GM12872 (cell line): Measurements from ENCODE around the gene TTC33.

Source experiments
- TF ChIP-seq, protein P1 (sequence below): IDR thresholded peaks from 3 replicates; pipeline ENCODE4 v1.5.1; 2011; ENCODE audit warnings: low read depth, mild to moderate bottlenecking, low read length, moderate library complexity; ENCODE audit not compliant: insufficient read depth

The TTC33 gene

DNA sequence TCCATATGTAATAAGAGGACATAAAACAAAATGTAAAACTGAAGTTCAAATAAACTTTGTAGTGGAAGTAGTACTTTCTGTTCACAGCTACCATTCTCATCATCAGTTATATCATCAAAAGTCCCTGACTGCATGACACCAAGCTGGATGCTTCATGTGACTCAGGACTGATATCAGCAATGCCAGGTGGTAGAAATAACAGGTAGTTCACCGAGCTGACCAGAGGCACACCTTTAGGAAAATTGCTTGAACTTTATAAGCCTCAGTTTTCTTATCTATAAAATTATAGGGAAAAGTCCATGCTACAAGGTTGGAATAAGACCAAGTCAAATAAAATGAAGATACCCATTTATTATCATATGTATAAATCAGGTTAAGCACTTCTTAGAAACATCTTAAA is 200.9 kb downstream of the TTC33 start:
- TF ChIP-seq, protein P1, sequence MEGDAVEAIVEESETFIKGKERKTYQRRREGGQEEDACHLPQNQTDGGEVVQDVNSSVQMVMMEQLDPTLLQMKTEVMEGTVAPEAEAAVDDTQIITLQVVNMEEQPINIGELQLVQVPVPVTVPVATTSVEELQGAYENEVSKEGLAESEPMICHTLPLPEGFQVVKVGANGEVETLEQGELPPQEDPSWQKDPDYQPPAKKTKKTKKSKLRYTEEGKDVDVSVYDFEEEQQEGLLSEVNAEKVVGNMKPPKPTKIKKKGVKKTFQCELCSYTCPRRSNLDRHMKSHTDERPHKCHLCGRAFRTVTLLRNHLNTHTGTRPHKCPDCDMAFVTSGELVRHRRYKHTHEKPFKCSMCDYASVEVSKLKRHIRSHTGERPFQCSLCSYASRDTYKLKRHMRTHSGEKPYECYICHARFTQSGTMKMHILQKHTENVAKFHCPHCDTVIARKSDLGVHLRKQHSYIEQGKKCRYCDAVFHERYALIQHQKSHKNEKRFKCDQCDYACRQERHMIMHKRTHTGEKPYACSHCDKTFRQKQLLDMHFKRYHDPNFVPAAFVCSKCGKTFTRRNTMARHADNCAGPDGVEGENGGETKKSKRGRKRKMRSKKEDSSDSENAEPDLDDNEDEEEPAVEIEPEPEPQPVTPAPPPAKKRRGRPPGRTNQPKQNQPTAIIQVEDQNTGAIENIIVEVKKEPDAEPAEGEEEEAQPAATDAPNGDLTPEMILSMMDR: no peak

DNA sequence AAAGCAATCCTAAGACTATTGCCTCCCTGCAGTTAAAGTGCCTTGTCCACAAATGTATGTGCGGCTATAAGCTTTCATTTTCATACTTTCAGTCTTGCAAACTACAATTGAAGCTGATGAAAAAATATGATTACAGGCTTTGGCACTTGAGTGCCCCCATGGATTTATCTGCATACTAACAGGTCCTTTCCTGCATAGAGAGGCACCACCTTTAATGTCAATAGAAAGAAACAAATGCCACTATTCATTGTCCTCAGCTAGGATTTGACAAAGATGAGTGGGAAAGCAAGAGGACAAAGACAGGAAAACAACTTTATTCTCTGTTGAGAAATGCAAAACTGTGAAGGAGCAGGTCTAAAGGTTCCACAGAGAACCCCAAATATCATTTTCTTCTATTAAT is 201.7 kb downstream of the TTC33 start:
- TF ChIP-seq, protein P1: no peak

DNA sequence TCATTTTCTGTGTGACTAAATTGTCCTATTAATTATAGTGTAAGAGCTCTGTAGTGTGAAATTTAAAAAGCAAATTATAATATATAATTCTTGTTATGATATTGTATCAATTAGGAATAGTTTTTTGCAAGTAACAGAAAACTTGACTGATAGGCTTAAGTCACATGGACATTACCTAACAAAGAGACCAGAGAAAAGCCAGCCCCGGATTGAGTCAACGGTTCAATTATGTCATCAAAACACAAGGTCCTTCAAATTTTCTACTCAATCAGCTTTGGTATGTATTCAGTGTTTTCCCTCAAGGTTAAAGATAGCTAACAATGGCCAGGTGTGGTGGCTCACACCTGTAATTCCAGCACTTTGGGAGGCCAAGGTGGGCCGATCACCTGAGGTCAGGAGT is 202.8 kb downstream of the TTC33 start:
- TF ChIP-seq, protein P1: no peak

DNA sequence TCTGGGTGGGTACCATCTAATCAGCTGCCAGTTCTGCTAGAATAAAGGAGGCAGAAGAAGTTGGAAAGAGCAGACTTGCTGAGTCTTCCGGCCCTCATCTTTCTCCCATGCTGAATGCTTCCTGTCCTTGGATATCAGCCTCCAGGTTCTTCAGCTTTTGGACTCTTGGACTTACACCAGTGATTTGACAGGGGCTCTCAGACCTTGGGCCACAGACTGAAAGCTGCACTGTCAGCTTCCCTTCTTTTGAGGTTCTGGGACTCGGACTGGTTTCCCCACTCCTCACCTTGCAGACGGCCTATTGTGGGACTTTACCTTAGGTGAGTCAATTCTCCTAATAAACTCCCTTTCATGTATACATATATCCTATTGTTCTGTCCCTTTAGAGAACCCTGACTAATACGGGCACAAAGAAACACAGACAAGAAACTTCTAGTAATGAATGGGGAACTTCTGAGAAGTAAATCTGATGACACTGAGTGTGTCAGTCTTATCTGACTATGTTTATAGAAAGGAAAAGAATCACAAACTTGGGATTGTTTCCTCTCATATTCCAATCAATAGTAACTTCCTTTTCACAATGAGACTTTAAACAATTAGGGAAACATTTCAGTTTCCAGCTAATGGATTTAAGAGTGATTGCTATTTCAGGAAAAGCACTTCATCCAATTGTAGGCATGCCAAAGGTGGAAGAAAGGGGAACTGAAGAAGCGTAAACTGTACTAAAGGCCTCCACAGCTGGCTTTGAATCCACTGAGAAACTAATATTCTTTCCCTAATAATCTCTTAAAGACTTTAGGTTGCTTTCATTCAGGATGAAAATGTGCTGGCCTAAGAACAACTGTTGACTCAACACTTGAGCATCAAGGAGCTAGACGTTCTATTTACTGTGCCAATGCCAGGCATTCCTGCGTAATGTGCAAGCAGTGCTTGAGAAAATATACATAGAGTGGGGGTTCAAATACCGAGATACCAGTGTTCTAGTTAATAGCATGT is 204.0 kb downstream of the TTC33 start:
- TF ChIP-seq, protein P1: no peak

DNA sequence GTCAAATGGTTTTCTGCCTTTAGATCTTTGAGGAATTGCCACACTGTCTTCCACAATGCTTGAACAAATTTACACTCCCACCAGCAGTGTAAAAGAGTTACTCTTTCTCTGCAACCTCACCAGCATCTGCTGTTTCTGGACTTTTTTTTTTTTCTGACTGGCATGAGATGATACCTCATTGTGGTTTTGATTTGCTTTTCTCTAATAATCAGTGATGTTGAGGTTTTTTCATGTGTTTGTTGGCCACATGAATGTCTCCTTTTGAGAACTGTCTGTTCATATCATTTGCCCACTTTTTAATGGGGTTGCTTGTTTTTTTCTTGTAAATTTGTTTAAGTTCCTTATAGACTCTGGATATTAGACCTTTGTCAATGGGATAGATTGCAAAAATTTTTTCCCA is 205.3 kb downstream of the TTC33 start:
- TF ChIP-seq, protein P1: no peak

DNA sequence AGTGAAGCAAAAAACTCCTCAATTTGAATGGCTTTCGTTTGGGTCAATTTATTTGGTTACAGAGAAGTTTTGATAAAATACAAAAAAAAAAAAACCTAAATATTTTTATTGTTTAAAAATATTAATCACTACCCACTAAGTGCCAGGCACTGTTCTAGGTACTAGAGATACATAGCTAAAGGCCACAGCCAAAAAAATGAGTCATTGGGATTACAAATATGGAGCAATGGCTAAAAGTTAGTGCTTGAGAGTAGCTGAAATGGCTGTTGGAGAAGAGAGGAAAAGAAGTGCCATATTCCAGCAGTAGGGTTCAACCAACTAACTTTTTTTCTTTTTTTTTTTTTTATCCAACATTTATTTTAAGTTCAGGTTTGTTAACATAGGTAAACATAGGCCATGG is 206.1 kb downstream of the TTC33 start:
- TF ChIP-seq, protein P1: no peak

DNA sequence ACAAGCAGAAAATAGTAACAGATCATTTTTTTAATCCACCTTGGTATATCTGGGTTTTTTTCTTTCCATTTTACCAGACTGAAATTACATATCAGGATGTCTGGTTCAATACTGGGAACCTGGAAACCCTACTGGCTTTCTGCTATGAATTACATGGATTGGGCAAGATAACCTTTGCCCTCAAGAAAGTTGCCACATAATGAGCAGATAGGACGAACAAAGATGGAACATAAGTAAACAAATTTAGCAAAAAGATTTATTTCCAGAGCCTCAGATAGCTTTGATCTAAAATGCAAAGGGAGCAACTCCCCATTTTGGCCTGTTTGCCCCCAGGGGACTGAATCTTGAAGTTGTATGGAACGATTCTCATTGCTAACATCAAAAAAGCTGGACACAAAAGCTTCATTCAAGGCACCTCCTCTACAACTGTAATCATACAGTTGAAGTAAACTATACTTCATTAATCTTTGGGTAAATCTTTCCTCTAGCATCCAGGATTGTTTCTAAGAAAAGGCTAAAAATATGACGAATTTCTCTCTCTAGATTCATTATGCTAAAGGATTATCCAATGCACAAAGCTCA is 207.7 kb downstream of the TTC33 start:
- TF ChIP-seq, protein P1: no peak
